GM21717 (cell line): ENCODE data around the gene FANCE.

ENCODE experiments used
- ATAC-seq: cut with Tn5 transposase; IDR thresholded peaks from one replicate; pipeline ENCODE4 v1.9.1; 2021; ENCODE audit warnings: mild to moderate bottlenecking, moderate library complexity; ENCODE audit not compliant: unreplicated experiment

The FANCE gene

GRCh38 chr6:35463292-35463691 lies 11.2 kb downstream of the FANCE start:
- ATAC-seq: no peak

DNA sequence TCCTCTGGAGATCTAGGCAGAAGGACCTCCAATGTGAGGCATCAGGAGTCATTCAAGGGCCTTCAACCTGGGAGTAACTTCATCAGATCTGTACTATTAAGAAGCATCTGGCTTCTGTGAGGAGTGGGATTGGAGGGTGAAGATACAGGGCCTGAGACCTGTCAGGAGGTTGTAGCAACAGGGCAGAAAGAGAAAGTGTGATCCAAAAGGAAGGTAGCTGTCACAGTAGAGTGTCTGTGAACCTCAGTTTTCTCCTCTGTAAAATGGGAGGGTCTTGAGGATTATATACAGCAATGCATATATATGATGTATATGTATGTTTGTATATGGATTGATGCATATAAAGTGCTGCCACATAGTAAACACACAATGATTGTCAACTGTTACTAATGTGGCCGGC lies 13.5 kb downstream of the FANCE start:
- no peak for ATAC-seq

- ATAC-seq: peak; percentile 63
Measured at GRCh38 chr6:35468181-35468979, 16.2 kb downstream of the FANCE start, which contains the start of gene RPL10A. Gene RPL10A (plus strand): TSS chr6:35468401. CDS start chr6:35468435, 34 bp downstream.

DNA sequence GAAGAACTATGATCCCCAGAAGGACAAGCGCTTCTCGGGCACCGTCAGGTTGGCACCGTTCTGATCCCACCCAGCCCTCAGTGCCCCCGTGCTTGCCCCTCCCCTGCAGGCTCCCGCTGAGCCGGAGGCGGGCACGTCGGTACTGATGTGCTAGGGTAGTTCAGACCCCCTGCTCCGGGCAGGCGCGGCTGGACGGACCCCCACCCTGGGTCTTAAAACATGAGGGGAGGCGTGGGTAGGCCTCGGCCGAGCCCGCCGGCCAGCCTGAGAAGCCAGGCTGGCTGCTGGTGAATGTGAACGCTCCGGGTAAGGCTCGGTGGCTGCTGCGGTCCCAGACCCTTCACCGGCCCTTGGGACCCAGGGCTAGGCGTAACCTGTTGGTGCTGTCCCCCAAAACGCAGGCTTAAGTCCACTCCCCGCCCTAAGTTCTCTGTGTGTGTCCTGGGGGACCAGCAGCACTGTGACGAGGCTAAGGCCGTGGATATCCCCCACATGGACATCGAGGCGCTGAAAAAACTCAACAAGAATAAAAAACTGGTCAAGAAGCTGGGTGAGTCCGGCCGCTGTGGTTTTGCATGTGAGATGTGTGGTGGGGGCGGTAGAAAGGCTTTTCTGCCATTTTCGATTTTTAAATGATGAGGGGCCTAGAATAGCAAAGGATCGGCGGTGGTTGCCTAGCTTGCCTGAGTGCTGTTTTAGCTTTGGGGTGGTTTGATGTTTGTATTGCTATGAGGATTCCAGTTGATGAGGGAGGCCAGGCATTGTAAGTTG lies 17.0 kb downstream of the FANCE start:
- ATAC-seq: no peak

DNA sequence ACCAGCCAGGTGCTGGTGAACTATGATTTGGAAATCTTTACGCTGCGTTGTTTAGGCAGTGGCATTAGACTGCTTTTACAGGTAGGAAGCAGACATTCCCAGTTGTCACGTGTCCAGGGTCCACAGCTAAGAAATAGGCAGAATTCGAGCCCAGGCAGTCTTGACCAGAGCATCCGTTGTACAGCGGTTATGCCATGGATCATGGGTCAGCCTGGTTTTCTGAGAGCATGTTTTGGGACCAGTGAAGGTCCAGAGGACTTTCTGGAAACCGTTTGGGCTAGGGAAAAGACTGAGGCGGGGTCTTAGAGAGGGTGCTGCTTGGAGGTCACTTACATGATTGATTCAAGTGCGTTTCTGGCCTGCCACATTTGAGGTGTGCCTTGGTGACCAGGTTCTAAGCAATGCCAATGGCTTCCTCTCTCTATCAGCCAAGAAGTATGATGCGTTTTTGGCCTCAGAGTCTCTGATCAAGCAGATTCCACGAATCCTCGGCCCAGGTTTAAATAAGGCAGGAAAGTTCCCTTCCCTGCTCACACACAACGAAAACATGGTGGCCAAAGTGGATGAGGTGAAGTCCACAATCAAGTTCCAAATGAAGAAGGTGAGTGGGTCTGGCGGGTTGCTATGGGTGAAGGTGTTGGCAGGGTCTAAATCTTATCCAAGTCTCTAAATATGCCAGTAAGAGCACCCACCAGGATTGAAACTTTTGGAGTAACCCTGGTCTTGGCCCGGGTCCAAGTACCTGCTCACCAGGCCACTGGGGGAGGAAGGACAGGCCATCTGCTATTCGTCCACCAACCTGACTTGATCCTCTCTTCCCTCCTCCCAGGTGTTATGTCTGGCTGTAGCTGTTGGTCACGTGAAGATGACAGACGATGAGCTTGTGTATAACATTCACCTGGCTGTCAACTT lies 17.9 kb downstream of the FANCE start:
- ATAC-seq: no peak

DNA sequence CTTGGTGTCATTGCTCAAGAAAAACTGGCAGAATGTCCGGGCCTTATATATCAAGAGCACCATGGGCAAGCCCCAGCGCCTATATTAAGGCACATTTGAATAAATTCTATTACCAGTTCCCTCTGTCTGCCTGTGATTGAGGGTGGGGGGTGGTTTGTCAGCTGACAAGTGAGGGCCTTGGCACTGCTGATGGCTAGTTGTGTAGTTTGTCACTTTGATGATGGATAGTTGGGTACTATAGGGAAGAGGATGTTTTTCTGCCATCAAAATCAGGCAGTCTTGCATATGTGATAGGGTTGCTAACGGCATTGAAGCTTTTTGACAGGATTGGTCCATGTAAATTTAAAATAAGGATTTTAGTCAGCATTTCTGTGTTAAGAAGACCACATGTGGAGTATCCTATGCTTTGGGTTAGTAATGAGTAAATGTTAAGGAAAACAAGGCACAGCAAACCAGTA lies 18.6 kb downstream of the FANCE start:
- no peak for ATAC-seq

DNA sequence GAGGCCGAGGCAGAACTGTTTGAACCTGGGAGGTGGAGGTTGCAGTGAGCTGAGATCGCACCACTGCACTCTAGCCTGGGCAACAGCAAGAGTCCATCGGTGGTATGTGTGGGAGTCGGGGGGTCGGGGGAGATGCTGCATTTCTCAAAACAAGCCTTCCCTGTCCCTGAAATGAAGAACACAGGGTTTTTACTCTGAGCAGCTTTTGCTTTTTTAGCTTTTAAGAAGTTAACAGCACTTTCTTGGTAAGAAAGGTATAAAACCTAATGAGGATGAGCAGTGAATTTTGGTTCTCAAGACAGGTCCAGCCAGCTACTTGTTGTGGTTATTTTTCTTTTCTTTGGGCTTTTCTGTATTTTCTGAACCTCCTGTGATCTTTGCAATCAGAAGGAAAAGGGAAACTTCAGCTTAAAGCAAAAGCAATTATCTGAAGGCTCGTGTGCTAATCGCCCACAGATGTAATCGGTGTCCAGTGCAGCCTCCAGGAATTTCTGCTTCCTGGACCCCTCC lies 19.8 kb downstream of the FANCE start:
- no peak for ATAC-seq

DNA sequence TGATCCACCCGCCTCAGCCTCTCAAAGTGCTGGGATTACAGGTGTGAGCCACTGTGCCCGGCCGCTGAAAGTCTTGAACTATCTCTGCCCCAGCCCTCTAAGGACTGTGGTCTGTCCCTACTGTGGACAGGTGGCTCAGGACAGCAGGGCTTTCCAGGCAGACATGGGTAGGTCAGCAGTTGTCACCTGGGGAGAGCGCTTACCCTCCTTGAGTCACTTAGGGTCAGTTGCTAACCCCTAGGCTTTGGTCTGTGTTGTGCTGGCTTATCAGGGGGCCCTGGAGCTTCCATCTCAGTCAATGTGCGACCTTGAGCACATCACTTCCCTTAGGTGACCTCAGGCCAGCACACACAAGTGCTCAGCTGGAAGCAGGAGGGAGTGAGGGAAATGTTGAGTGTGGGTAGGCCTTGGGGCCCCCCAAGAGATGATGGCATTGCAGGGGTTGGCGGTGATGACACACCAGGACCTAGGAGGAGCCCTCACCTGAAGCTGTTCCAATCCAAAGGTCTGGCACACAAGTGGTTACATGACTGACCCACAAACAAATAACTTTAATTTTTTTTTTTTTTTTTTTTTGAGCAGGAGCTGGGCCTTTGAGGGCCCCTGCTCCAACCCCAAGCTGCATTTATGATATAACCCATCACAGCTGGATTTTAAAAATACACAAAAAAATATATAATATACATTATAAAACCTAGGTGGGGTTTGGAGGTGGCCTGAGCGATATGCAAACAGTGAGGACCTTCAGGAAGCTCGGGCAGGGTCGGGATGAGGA lies 21.1 kb downstream of the FANCE start:
- no peak for ATAC-seq

DNA sequence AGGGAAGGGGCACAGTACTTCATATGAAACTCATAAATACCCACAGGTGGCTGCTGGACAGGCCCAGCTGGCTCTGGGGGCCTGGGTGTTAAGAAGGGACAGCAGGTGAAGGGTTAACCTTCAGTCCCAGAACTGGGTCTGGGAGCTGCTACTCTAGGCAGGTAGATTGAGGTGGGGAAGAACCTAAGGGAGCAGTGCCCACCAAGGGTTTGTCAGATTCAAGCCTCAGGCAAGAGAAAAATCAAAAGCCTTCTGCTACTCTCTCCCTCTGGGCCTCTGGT lies 21.7 kb downstream of the FANCE start:
- ATAC-seq: no peak

GRCh38 chr6:35474131-35474941 lies 22.2 kb downstream of the FANCE start:
- ATAC-seq: no peak

DNA sequence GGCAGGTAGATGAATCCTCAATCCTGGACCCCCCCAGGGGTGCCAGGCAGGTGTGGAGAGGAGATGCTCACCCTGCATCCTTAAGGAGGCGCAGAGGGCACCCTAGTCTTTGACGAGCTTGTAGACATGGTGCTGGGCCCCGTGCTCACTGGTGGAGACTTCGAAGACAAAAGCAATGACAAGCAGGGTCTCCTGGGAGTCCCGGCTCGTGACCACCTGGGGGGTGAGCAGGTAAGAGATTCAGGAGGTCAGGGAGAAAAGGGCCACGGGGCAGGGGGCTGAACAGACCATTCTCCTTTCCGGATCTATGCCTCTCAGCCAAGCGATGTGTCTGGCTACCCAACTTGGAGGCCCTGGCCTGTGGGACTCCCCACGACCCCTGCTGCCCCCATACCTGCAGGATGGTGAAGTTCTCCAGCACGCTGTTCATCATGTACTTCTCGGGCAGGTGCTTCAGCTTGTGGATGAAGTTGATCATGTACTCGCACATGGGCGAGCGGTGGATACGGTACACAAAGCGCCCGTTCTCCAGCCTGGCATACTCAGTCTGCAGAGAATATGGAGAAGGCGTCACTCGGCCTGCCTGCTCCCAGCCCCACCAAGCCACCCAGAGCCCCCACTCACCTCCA lies 22.9 kb downstream of the FANCE start:
- no peak for ATAC-seq

DNA sequence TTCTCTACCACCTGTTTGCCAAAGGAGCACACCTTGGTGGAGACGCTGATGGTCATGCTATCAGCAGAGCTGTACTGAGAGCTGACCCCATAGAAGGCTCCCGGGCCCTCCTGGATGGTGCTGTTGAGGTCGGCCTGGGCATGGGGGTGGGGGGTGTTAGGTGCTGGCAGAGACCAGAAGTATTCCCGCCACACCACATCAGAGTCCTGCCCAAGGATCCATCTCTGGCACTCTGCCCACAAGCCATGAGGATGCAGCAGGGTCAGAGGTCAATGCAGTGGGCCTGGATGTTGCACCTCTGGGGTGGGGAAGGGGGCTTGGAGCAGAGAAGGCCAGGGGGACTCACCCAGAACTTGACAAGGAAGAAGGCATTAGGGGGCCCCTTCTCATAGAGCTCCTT lies 23.4 kb downstream of the FANCE start:
- no peak for ATAC-seq

DNA sequence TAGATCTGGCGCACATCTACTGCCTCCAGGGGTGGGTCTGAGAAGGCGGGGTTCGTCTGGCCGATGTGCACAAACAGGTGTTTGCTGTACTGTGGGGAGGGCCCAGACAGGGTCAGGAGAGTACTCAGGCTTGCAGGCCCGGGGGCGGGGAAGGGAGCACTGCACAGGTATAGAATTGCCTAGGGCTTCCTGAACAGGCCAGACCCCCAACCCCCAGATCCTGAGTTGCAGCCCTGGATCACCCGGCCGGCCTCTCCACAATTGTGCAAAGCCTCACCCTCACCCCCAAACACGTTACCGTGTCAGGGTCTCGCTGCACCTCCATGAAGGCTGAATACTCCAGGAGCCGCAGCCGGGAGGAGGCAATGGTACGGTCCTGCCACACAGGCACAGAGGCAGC lies 23.9 kb downstream of the FANCE start:
- no peak for ATAC-seq

DNA sequence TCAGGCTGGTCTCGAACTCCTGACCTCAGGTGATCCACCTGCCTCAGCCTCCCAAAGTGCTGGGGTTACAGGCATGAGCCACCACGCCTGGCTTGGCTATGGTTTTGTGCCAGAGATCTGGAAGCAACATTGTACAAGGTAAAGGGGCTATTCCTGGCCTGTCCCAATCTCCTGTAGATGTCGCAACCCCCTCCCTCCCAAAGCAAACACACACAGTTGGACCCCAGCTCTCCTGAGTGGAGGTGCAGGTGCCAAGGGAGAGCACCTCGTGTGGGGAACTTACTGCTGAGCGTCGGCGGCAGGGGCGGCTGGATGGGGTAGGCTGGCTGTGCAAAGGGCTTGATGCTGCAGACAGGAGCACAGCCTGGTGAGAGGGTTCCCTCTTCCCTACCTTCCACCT lies 24.9 kb downstream of the FANCE start:
- no peak for ATAC-seq

GRCh38 chr6:35477551-35478179 lies 25.5 kb downstream of the FANCE start:
- no peak for ATAC-seq

DNA sequence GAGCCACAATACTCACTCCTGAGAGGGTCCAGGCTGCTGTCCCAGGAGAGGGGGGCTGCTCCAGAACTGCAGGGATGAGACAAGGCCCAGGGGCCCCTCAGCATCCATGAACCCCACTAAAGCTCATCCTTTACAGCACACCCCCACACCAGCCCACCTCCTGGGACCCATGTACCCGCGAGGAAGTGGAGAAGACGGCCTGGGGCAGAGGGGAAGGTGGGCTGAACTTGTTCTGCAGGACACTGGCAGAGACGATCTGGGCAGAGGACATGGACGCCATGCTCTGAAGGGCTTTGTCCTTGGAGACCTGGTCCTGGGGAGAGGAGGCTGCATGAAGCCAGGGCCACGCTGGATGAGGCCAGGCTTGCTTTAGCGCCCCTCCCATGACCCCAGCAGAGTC lies 26.1 kb downstream of the FANCE start:
- ATAC-seq: no peak

DNA sequence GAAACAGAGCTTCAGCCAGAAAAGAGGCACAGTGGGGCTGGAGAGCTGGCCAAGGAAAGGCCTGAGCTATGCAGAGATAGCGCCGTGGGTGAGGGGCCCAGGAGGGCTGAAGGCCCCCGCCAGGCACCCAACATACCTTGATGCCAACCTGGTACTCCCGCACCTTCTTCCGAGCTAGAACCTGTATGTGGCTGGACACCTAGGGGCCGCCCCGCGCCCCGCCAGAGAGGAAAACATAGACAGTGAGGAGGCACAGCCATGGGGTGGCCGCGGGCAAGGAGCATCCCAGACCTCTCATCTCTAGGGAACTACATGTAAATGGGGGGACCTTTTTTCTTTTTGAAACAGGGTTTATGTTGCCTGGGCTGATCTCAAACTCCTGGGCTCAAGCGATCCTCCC lies 28.0 kb downstream of the FANCE start:
- no peak for ATAC-seq

GRCh38 chr6:35481226-35481625 lies 29.1 kb downstream of the FANCE start:
- no peak for ATAC-seq

- ATAC-seq: no peak
Measured at GRCh38 chr6:35483062-35483461, 30.9 kb downstream of the FANCE start.
